GM12892 (cell line): ENCODE data around the gene GGNBP2.

Experiments used
- POLR2A ChIP-seq: IDR thresholded peaks from 2 replicates; pipeline ENCODE4 v1.6.1; 2011; ENCODE audit warnings: low read depth, low read length, control low read depth
- POLR2AphosphoS5 ChIP-seq: IDR thresholded peaks from 2 replicates; pipeline ENCODE4 v1.6.1; 2011; ENCODE audit warnings: low read depth, low read length, control low read depth
- TAF1 ChIP-seq: IDR thresholded peaks from 2 replicates; pipeline ENCODE4 v1.6.1; 2011; ENCODE audit warnings: low read depth, mild to moderate bottlenecking, control low read depth, low read length, borderline replicate concordance

DNA sequence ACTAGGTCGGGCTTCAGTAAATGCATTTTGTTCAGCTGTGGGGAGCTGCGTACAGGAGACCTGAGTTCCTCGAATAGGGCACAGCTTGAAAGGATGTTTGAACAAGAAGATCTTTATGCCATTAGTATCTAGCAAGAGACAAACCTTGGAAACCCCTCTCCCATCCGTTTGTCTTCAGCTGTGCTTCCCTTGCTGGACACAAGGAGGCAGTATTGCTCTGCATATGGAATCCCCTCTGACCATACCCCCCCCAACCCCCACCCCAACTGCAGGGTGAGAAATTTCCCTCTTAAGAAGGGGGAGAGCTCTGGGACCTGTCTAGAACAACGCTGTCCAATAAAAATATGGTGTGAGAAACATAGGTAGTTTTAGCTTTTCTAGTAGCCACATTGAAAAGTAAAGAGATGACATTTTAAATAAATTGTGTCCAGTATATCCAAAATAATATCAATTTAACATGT is 58.2 kb downstream of the GGNBP2 start:
- no peak for TF ChIP-seq POLR2A
- no peak for TF ChIP-seq POLR2AphosphoS5
- no peak for TF ChIP-seq TAF1
